ENCODE results near the gene PLOD3. TPM values are rescaled to one million over a fixed set of nuclear protein-coding genes. Genes with fewer than 3 reads are reported as not detected.
A peak's percentile ranks its signal among the peaks of the same experiment; 100 is the strongest.

The PLOD3 gene
- total RNA-seq, 1 experiment from 2014 or later, result 48.3 TPM

- TF ChIP-seq, protein P1, sequence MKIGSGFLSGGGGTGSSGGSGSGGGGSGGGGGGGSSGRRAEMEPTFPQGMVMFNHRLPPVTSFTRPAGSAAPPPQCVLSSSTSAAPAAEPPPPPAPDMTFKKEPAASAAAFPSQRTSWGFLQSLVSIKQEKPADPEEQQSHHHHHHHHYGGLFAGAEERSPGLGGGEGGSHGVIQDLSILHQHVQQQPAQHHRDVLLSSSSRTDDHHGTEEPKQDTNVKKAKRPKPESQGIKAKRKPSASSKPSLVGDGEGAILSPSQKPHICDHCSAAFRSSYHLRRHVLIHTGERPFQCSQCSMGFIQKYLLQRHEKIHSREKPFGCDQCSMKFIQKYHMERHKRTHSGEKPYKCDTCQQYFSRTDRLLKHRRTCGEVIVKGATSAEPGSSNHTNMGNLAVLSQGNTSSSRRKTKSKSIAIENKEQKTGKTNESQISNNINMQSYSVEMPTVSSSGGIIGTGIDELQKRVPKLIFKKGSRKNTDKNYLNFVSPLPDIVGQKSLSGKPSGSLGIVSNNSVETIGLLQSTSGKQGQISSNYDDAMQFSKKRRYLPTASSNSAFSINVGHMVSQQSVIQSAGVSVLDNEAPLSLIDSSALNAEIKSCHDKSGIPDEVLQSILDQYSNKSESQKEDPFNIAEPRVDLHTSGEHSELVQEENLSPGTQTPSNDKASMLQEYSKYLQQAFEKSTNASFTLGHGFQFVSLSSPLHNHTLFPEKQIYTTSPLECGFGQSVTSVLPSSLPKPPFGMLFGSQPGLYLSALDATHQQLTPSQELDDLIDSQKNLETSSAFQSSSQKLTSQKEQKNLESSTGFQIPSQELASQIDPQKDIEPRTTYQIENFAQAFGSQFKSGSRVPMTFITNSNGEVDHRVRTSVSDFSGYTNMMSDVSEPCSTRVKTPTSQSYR (CRISPR knock-in tag; IDR thresholded peaks at IDR 0.05), result peak; percentile 45; the same call in 1 of the 2 replicates
- TF ChIP-seq ELF4 (CRISPR knock-in tag; IDR thresholded peaks at IDR 0.05; ENCODE audit: low read depth) (no peak), HMGA2 (CRISPR knock-in tag; IDR thresholded peaks at IDR 0.05) (no peak), GABPB1 (CRISPR knock-in tag; IDR thresholded peaks at IDR 0.05) (peak; percentile 71), SP1 (CRISPR knock-in tag; conservative IDR thresholded peaks at IDR 0.05) (peak; percentile 90)
- TF ChIP-seq, protein P2, sequence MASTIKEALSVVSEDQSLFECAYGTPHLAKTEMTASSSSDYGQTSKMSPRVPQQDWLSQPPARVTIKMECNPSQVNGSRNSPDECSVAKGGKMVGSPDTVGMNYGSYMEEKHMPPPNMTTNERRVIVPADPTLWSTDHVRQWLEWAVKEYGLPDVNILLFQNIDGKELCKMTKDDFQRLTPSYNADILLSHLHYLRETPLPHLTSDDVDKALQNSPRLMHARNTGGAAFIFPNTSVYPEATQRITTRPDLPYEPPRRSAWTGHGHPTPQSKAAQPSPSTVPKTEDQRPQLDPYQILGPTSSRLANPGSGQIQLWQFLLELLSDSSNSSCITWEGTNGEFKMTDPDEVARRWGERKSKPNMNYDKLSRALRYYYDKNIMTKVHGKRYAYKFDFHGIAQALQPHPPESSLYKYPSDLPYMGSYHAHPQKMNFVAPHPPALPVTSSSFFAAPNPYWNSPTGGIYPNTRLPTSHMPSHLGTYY (CRISPR knock-in tag; IDR thresholded peaks at IDR 0.05), result peak; percentile 75; the same call in 1 of the 2 replicates
- TF ChIP-seq, protein P3, sequence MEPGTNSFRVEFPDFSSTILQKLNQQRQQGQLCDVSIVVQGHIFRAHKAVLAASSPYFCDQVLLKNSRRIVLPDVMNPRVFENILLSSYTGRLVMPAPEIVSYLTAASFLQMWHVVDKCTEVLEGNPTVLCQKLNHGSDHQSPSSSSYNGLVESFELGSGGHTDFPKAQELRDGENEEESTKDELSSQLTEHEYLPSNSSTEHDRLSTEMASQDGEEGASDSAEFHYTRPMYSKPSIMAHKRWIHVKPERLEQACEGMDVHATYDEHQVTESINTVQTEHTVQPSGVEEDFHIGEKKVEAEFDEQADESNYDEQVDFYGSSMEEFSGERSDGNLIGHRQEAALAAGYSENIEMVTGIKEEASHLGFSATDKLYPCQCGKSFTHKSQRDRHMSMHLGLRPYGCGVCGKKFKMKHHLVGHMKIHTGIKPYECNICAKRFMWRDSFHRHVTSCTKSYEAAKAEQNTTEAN (CRISPR knock-in tag; IDR thresholded peaks at IDR 0.05), result peak; percentile 22; the same call in 1 of the 2 replicates
Measured at GRCh38 chr7:101244375-101245146, 27.2 kb upstream of the PLOD3 start, which contains the start of gene FIS1 (continued).

DNA sequence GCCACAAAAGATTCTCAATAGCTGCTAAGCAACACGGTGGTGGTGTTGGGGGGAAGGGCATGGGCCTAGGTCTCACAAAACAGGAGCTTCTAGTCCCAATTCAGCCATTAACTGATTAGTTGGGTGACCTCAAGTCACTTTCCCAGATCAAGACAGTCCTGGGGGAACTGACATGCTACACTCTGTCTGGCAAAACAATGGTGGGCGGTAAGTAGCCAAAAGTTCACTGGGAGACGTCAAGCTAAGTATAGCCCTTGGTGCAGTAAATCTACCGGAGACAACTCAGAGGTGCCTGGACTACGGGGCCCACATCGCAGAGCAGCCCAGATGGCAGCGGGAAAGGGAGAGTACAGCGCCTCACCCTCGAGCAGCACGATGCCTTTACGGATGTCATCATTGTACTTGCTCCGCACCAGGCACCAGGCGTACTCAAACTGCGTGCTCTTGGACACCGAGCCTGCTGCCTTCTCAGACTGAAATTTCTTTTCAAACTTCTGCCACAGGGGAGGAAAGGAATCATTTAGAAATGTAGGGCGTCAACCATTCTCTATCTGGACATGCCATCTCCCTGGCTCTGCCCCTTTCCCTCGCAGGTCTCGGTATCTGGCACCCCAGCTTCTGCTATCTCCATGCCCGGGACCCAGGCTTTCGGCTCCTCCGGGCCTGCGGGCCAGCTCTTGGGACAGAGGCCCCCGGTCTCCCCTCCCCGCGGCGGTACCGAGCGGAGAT, 26.4 kb upstream of the PLOD3 start:
- Mint-ChIP-seq H3K4me1 (peaks cover 26% of the 10 kb centered on the region), H3K27ac (peak overlapping the region; percentile 49), H3K36me3 (peaks cover 16% of the 10 kb centered on the region), H3K9me3 (no peaks in the 10 kb centered on the region), H3K4me3 (peak overlapping the region; percentile 96), H3K27me3 (ENCODE audit: low read depth) (no peaks in the 10 kb centered on the region)
- ATAC-seq, result no peak
- ChIA-PET POLR2A (interaction anchor here (0.6 to 2.5 kb wide), 3 partner anchors 9 to 65 kb away, joined by 4 to 13 read pairs (median 10); partner anchors contain the start of gene ZNHIT1), CTCF (interaction anchor here (0.5 to 4.4 kb wide), 34 partner anchors 8 to 349 kb away, joined by 3 to 62 read pairs (median 5); partner anchors contain the start of genes PLOD3, VGF and ZNHIT1)
- DNase-seq (ENCODE audit: low spot score), result no peak
- TF ChIP-seq E2F1 (CRISPR knock-in tag; IDR thresholded peaks at IDR 0.05), result no peak
- peak; percentile 84; the same call in 1 of the 2 replicates for TF ChIP-seq ZNF416 (CRISPR knock-in tag; IDR thresholded peaks at IDR 0.05)
- no peak for TF ChIP-seq GTF2I (CRISPR knock-in tag; conservative IDR thresholded peaks at IDR 0.05)
- TF ChIP-seq NR3C1 (CRISPR knock-in tag; conservative IDR thresholded peaks at IDR 0.05; ENCODE audit: low read depth), result no peak
- TF ChIP-seq, protein P2 (CRISPR knock-in tag; IDR thresholded peaks at IDR 0.05), result no peak
- TF ChIP-seq, protein P4, sequence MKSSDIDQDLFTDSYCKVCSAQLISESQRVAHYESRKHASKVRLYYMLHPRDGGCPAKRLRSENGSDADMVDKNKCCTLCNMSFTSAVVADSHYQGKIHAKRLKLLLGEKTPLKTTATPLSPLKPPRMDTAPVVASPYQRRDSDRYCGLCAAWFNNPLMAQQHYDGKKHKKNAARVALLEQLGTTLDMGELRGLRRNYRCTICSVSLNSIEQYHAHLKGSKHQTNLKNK (CRISPR knock-in tag; IDR thresholded peaks at IDR 0.05), result no peak
- TF ChIP-seq, protein P5, sequence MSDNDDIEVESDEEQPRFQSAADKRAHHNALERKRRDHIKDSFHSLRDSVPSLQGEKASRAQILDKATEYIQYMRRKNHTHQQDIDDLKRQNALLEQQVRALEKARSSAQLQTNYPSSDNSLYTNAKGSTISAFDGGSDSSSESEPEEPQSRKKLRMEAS (CRISPR knock-in tag; IDR thresholded peaks at IDR 0.05), result no peak; the same call in 1 of the 2 replicates
- no peak for TF ChIP-seq TP53 (CRISPR knock-in tag; IDR thresholded peaks at IDR 0.05)
- TF ChIP-seq, protein P6, sequence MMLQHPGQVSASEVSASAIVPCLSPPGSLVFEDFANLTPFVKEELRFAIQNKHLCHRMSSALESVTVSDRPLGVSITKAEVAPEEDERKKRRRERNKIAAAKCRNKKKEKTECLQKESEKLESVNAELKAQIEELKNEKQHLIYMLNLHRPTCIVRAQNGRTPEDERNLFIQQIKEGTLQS (CRISPR knock-in tag; conservative IDR thresholded peaks at IDR 0.05), result no peak
- no peak for TF ChIP-seq FOXP1 (CRISPR knock-in tag; IDR thresholded peaks at IDR 0.05; ENCODE audit: borderline replicate concordance)
- TF ChIP-seq, protein P7, sequence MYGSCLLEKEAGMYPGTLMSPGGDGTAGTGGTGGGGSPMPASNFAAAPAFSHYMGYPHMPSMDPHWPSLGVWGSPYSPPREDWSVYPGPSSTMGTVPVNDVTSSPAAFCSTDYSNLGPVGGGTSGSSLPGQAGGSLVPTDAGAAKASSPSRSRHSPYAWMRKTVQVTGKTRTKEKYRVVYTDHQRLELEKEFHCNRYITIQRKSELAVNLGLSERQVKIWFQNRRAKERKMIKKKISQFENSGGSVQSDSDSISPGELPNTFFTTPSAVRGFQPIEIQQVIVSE (CRISPR knock-in tag; IDR thresholded peaks at IDR 0.05; ENCODE audit: borderline replicate concordance), result no peak
- TF ChIP-seq JUN (CRISPR knock-in tag; IDR thresholded peaks at IDR 0.05), result no peak
- TF ChIP-seq IRF2 (CRISPR knock-in tag; IDR thresholded peaks at IDR 0.05; ENCODE audit: borderline replicate concordance, low read depth), result no peak
- TF ChIP-seq, protein P8, sequence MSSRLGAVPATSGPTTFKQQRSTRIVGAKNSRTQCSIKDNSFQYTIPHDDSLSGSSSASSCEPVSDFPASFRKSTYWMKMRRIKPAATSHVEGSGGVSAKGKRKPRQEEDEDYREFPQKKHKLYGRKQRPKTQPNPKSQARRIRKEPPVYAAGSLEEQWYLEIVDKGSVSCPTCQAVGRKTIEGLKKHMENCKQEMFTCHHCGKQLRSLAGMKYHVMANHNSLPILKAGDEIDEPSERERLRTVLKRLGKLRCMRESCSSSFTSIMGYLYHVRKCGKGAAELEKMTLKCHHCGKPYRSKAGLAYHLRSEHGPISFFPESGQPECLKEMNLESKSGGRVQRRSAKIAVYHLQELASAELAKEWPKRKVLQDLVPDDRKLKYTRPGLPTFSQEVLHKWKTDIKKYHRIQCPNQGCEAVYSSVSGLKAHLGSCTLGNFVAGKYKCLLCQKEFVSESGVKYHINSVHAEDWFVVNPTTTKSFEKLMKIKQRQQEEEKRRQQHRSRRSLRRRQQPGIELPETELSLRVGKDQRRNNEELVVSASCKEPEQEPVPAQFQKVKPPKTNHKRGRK (CRISPR knock-in tag; IDR thresholded peaks at IDR 0.05; ENCODE audit: borderline replicate concordance), result no peak
- TF ChIP-seq SMAD3 (CRISPR knock-in tag; IDR thresholded peaks at IDR 0.05; ENCODE audit: borderline replicate concordance), result no peak
- no peak for TF ChIP-seq OVOL2 (CRISPR knock-in tag; IDR thresholded peaks at IDR 0.05; ENCODE audit: borderline replicate concordance)

Data from WTC11 (cell line).